A673 (cell line): Measurements from ENCODE around the gene ZNF277. TPM values are rescaled to one million over a fixed set of nuclear protein-coding genes. Genes with fewer than 3 reads are reported as not detected.
A peak's percentile ranks its signal among the peaks of the same experiment; 100 is the strongest.

Source experiments
- BruUV-seq: library from RNA; stranded (reverse); fragments of 400-500 nt; replicated peaks from 2 replicates; lab custom pipeline; 2021; lab: Mats Ljungman, UMichigan
- CTCF ChIA-PET: fragments of 300-600 bp; sonication (Branson Sonifier 250); formaldehyde crosslinking; loops from one replicate; lab custom pipeline; 2022; ENCODE audit warnings: antibody characterized with exemption; lab: Charles Lee
- POLR2A ChIA-PET: fragments of 300-600 bp; sonication (Branson Sonifier 250); formaldehyde crosslinking; loops from one replicate; lab custom pipeline; 2022; ENCODE audit warnings: antibody characterized with exemption; ENCODE audit not compliant: low non-redundant PET; lab: Charles Lee
- DNase-seq: peaks from one replicate; pipeline ENCODE4 v3.0.0-alpha.2; 2015; ENCODE audit warnings: low spot score
- H3K27ac ChIP-seq: fragments of 200-600 bp; sonication (generic); 2 replicates; pipeline ENCODE4 v1.5.1; 2016; ENCODE audit warnings: mixed run types, low read depth, mild to moderate bottlenecking, mixed read lengths, antibody characterized with exemption, low read length; ENCODE audit not compliant: poor library complexity, severe bottlenecking
- H3K27me3 ChIP-seq: fragments of 200-600 bp; sonication (generic); replicated peaks from 2 replicates; pipeline ENCODE4 v1.6.1; 2017; ENCODE audit warnings: mixed run types, low read depth, mild to moderate bottlenecking, mixed read lengths, antibody characterized with exemption, low read length; ENCODE audit not compliant: insufficient read depth, poor library complexity
- H3K36me3 ChIP-seq: fragments of 200-600 bp; sonication (generic); 2 replicates; pipeline ENCODE4 v1.6.1; 2016; ENCODE audit warnings: mixed run types, mild to moderate bottlenecking, mixed read lengths, antibody characterized with exemption, low read length; ENCODE audit not compliant: insufficient read depth, poor library complexity, severe bottlenecking
- H3K4me1 ChIP-seq: fragments of 200-600 bp; sonication (generic); 2 replicates; pipeline ENCODE4 v1.6.1; 2017; ENCODE audit warnings: mixed run types, mild to moderate bottlenecking, mixed read lengths, antibody characterized with exemption, low read length; ENCODE audit not compliant: insufficient read depth, poor library complexity, severe bottlenecking
- H3K4me3 ChIP-seq: fragments of 200-600 bp; sonication (generic); 2 replicates; pipeline ENCODE4 v1.5.1; 2016; ENCODE audit warnings: low read depth, mixed run types, mild to moderate bottlenecking, mixed read lengths, low read length; ENCODE audit not compliant: poor library complexity, severe bottlenecking
- H3K9me3 ChIP-seq: fragments of 200-600 bp; sonication (generic); 2 replicates; pipeline ENCODE4 v1.6.1; 2016; ENCODE audit warnings: mixed run types, low read depth, mild to moderate bottlenecking, mixed read lengths, antibody characterized with exemption, low read length; ENCODE audit not compliant: poor library complexity, severe bottlenecking
- EZH2 ChIP-seq: fragments of 200-600 bp; sonication (generic); IDR thresholded peaks from 2 replicates; pipeline ENCODE4 v1.6.1; 2017; ENCODE audit warnings: borderline replicate concordance, low read depth, mild to moderate bottlenecking, mixed read lengths, antibody characterized with exemption, low read length; ENCODE audit not compliant: poor library complexity, severe bottlenecking
- intact Hi-C: fragments of 100-400 bp; cut with micrococcal nuclease; formaldehyde crosslinking; loops from one replicate; pipeline ENCODE4 v1.10.0; 2022; ENCODE audit not compliant: unreplicated experiment
- total RNA-seq: library from RNA; stranded (reverse); gene quantifications from 2 replicates; pipeline ENCODE4 v1.2.3, GENCODE V29; 2021
- TF ChIP-seq, protein P1 (sequence below): fragments of 300-800, 200-600 bp; sonication (generic); conservative IDR thresholded peaks from 2 replicates; pipeline ENCODE4 v1.5.1; 2017; ENCODE audit warnings: low read depth, mild to moderate bottlenecking, antibody characterized with exemption, low read length, moderate library complexity, mixed read lengths

ZNF277 gene
- total RNA-seq, 1 experiment from 2014 or later = 17.7 TPM

- peak; percentile 66 for DNase-seq
- BruUV-seq = no TSS peak
- intact Hi-C loops = no loop called here
Measured at GRCh38 chr7:112296432-112296831, 89.9 kb downstream of the ZNF277 start.

DNA sequence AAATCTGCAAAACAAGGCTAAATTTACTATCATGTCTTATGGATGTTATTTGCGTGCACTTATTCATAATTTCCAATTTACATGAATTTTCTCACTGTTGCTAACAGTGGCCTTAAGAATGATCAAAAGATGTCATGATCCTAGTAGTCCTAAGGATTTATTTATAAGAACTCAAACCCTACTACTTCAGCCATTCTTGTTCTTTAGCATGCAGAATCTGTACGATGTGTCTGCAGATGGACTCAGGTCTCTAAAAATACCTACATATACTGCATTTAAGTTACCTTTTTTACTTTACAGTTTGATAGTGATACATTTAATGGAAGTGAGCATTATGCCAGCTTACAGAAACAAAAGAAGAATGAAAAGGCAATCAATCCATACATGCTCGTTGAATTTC lies 91.2 kb downstream of the ZNF277 start:
- TF ChIP-seq, protein P1, sequence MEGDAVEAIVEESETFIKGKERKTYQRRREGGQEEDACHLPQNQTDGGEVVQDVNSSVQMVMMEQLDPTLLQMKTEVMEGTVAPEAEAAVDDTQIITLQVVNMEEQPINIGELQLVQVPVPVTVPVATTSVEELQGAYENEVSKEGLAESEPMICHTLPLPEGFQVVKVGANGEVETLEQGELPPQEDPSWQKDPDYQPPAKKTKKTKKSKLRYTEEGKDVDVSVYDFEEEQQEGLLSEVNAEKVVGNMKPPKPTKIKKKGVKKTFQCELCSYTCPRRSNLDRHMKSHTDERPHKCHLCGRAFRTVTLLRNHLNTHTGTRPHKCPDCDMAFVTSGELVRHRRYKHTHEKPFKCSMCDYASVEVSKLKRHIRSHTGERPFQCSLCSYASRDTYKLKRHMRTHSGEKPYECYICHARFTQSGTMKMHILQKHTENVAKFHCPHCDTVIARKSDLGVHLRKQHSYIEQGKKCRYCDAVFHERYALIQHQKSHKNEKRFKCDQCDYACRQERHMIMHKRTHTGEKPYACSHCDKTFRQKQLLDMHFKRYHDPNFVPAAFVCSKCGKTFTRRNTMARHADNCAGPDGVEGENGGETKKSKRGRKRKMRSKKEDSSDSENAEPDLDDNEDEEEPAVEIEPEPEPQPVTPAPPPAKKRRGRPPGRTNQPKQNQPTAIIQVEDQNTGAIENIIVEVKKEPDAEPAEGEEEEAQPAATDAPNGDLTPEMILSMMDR = no peak
- H3K4me3 ChIP-seq = no peak overlapping the region
- peaks cover 22% of the 10 kb centered on the region for H3K4me1 ChIP-seq
- no peaks in the 10 kb centered on the region for H3K36me3 ChIP-seq
- no peak overlapping the region for H3K27ac ChIP-seq
- DNase-seq = no peak
- no peaks in the 10 kb centered on the region for H3K27me3 ChIP-seq
- POLR2A ChIA-PET = no interaction called here
- BruUV-seq = no TSS peak
- CTCF ChIA-PET = no interaction called here
- intact Hi-C loops = no loop called here
- H3K9me3 ChIP-seq = no peaks in the 10 kb centered on the region

More at GRCh38 chr7:112296432-112296831, 89.9 kb downstream of the ZNF277 start:
- no peak overlapping the region for H3K27ac ChIP-seq
- H3K27me3 ChIP-seq = no peaks in the 10 kb centered on the region
- CTCF ChIA-PET = no interaction called here
- TF ChIP-seq EZH2 = no peak
- TF ChIP-seq, protein P1 = no peak
- H3K36me3 ChIP-seq = no peaks in the 10 kb centered on the region
- no peaks in the 10 kb centered on the region for H3K9me3 ChIP-seq
- H3K4me3 ChIP-seq = no peak overlapping the region
- POLR2A ChIA-PET = no interaction called here
- peaks cover 18% of the 10 kb centered on the region for H3K4me1 ChIP-seq

DNA sequence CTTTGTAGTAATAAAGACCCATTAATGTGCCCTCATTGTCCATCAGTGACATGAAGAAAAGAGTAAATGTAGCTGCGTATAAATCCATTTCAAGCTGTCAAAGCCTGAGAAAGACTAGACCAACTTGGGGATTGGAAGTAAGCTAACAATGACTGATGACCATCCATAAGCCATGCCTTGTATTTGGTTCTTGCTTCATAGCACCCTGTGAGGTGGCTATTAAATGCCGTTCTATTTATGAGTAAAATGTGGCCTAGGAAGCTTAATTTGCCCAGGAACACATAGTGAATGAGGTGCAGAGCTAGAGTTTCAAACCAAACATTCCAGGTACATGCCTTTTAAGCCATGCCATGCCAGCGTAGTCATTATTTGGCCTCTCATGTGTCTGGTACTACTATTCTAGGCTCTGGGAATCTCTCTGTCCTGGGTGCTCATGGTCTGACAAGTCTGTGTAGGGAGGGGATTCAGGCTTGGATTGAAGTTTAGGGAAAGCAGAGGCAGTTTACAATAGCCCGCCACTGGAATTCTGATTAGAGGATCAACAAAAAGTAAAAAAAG lies 92.1 kb downstream of the ZNF277 start:
- Histone ChIP-seq H3K27ac (no peak overlapping the region), H3K4me3 (no peak overlapping the region), H3K4me1 (peaks cover 22% of the 10 kb centered on the region), H3K9me3 (no peaks in the 10 kb centered on the region), H3K27me3 (no peaks in the 10 kb centered on the region), H3K36me3 (no peaks in the 10 kb centered on the region)
- POLR2A ChIA-PET = no interaction called here
- no TSS peak for BruUV-seq
- CTCF ChIA-PET = no interaction called here
- DNase-seq = no peak
- intact Hi-C loops = no loop called here
- TF ChIP-seq, protein P1 = no peak
- TF ChIP-seq EZH2 = no peak
